ENCODE results near the gene TRIM75. TPM values are rescaled to one million over a fixed set of nuclear protein-coding genes. Genes with fewer than 3 reads are reported as not detected.

TRIM75 gene
- polyA plus RNA-seq (not detected in 2 replicates), polyA minus RNA-seq (not detected in 2 replicates)

- Histone ChIP-seq H2AFZ (ENCODE audit: low read depth, low read length) (no peak within 1 kb of the TSS), H3K27me3 (ENCODE audit: insufficient read depth, low read depth, low read length) (no peaks in the 10 kb centered on the region), H3K9me3 (ENCODE audit: low read length) (no peaks in the 10 kb centered on the region), H3F3A (ENCODE audit: insufficient read depth, low read length, poor library complexity, severe bottlenecking) (no peaks in the 10 kb centered on the region), H3K4me3 (ENCODE audit: low read length) (no peak within 1 kb of the TSS), H3K4me2 (ENCODE audit: low read length) (no peak within 1 kb of the TSS), H3K27ac (ENCODE audit: low read length) (no peak within 1 kb of the TSS), H4K20me1 (ENCODE audit: insufficient read depth) (no peaks in the 10 kb centered on the region), H3K9ac (ENCODE audit: low read length) (no peak within 1 kb of the TSS), H3K79me2 (replicated peaks; ENCODE audit: insufficient read depth, low read length) (no peaks in the 10 kb centered on the region), H3K36me3 (ENCODE audit: insufficient read depth, low read length) (no peaks in the 10 kb centered on the region), H3K9me2 (ENCODE audit: insufficient read depth, low read length) (no peaks in the 10 kb centered on the region)
- no peak for TF ChIP-seq TAF1 (IDR thresholded peaks at IDR 0.05; ENCODE audit: low read depth)
- TF ChIP-seq POLR2AphosphoS5 (IDR thresholded peaks at IDR 0.05), result no peak
- no peak for TF ChIP-seq MXI1 (conservative IDR thresholded peaks at IDR 0.05; ENCODE audit: poor library complexity, severe bottlenecking)
- TF ChIP-seq SMC3 (conservative IDR thresholded peaks at IDR 0.05; ENCODE audit: poor library complexity), result no peak
- no peak for TF ChIP-seq EP300 (conservative IDR thresholded peaks at IDR 0.05; ENCODE audit: poor library complexity, severe bottlenecking)
- no peak for TF ChIP-seq CTCF (IDR thresholded peaks at IDR 0.05; ENCODE audit: poor library complexity, severe bottlenecking)
- TF ChIP-seq REST (IDR thresholded peaks at IDR 0.05; ENCODE audit: borderline replicate concordance), result no peak
- no peak for TF ChIP-seq RAD21 (conservative IDR thresholded peaks at IDR 0.05)
- TF ChIP-seq EZH2 (IDR thresholded peaks at IDR 0.05; ENCODE audit: borderline replicate concordance, insufficient read depth, low read length, poor library complexity, severe bottlenecking), result no peak
Observed at GRCh38 chr4:165053645-165054044, at the start of gene TRIM75. TRIM75 (plus strand) TSS chr4:165053866; CDS start chr4:165059148, 5,282 bp downstream.

- no peaks in the 10 kb centered on the region for H3K36me3 ChIP-seq (ENCODE audit: insufficient read depth, low read length)
- no peaks in the 10 kb centered on the region for H3K27me3 ChIP-seq (ENCODE audit: insufficient read depth, low read depth, low read length)
- H2AFZ ChIP-seq (ENCODE audit: low read depth, low read length), result no peak overlapping the region
- H3K79me2 ChIP-seq (replicated peaks; ENCODE audit: insufficient read depth, low read length), result no peaks in the 10 kb centered on the region
- no peak overlapping the region for H3K4me2 ChIP-seq (ENCODE audit: low read length)
- H3F3A ChIP-seq (ENCODE audit: insufficient read depth, low read length, poor library complexity, severe bottlenecking), result no peaks in the 10 kb centered on the region
- no peaks in the 10 kb centered on the region for H3K9me3 ChIP-seq (ENCODE audit: low read length)
- H3K4me3 ChIP-seq (ENCODE audit: low read length), result no peak overlapping the region
- no peak overlapping the region for H3K27ac ChIP-seq (ENCODE audit: low read length)
- no peaks in the 10 kb centered on the region for H3K9me2 ChIP-seq (ENCODE audit: insufficient read depth, low read length)
- no peaks in the 10 kb centered on the region for H4K20me1 ChIP-seq (ENCODE audit: insufficient read depth)
- no peak for TF ChIP-seq POLR2AphosphoS5 (IDR thresholded peaks at IDR 0.05)
- TF ChIP-seq EP300 (conservative IDR thresholded peaks at IDR 0.05; ENCODE audit: poor library complexity, severe bottlenecking), result no peak
- no peak for TF ChIP-seq CTCF (IDR thresholded peaks at IDR 0.05; ENCODE audit: poor library complexity, severe bottlenecking)
- TF ChIP-seq MXI1 (conservative IDR thresholded peaks at IDR 0.05; ENCODE audit: poor library complexity, severe bottlenecking), result no peak
- no peak for TF ChIP-seq SMC3 (conservative IDR thresholded peaks at IDR 0.05; ENCODE audit: poor library complexity)
- TF ChIP-seq TAF1 (IDR thresholded peaks at IDR 0.05; ENCODE audit: low read depth), result no peak
- no peak for TF ChIP-seq RAD21 (conservative IDR thresholded peaks at IDR 0.05)
- no peak for TF ChIP-seq EZH2 (IDR thresholded peaks at IDR 0.05; ENCODE audit: borderline replicate concordance, insufficient read depth, low read length, poor library complexity, severe bottlenecking)
- TF ChIP-seq REST (IDR thresholded peaks at IDR 0.05; ENCODE audit: borderline replicate concordance), result no peak
- H3K9ac ChIP-seq (ENCODE audit: low read length), result no peak overlapping the region
Observed at GRCh38 chr4:165005352-165005925, 48.2 kb upstream of the TRIM75 start.
